HL-60 (cell line): ENCODE data around the gene YWHAE.
A peak's percentile ranks its signal among the peaks of the same experiment; 100 is the strongest.
"Not testable (repeated sequence)": the region's sequence is repeated elsewhere in the genome, so short reads cannot be mapped to it uniquely, and the experiment has no call there.

ENCODE experiments used
- DNase-seq, 2 experiments: peaks; one replicate each; pipeline ENCODE4 v3.0.0-alpha.2; 2010 to 2020; ENCODE audit warnings: low read depth in 1 of 2, low spot score in 1 of 2
- H3K27ac ChIP-seq: fragments of 250-450 bp; sonication (Bioruptor Pico); replicated peaks from 2 replicates; pipeline ENCODE4 v1.5.1; 2020; ENCODE audit warnings: mild to moderate bottlenecking, moderate library complexity
- H3K27me3 ChIP-seq: fragments of 250-450 bp; sonication (Bioruptor Pico); 2 replicates; pipeline ENCODE4 v1.5.1; 2021; ENCODE audit warnings: mild to moderate bottlenecking, moderate library complexity; ENCODE audit not compliant: insufficient read depth, poor library complexity, severe bottlenecking
- H3K4me3 ChIP-seq: replicated peaks from 2 replicates; pipeline ENCODE4 v1.5.1; 2011; ENCODE audit warnings: mild to moderate bottlenecking, control low read depth, low read length; ENCODE audit not compliant: insufficient read depth
- GABPA ChIP-seq: IDR thresholded peaks from 2 replicates; pipeline ENCODE4 v1.6.1; 2012; ENCODE audit warnings: low read depth
- POLR2AphosphoS5 ChIP-seq: IDR thresholded peaks from 2 replicates; pipeline ENCODE4 v1.6.1; 2012; ENCODE audit warnings: low read depth
- SPI1 ChIP-seq: IDR thresholded peaks from 2 replicates; pipeline ENCODE4 v1.6.1; 2012; ENCODE audit warnings: low read depth, mild to moderate bottlenecking, borderline replicate concordance
- TF ChIP-seq, protein P1 (sequence below): IDR thresholded peaks from 2 replicates; pipeline ENCODE4 v1.6.1; 2012; ENCODE audit warnings: low read depth; ENCODE audit not compliant: insufficient replicate concordance
- TF ChIP-seq, protein P2 (sequence below): IDR thresholded peaks from one replicate; pipeline ENCODE4 v1.5.1; 2011; ENCODE audit warnings: low read length, control low read depth, inconsistent platforms; ENCODE audit not compliant: insufficient read depth

The YWHAE gene

DNA sequence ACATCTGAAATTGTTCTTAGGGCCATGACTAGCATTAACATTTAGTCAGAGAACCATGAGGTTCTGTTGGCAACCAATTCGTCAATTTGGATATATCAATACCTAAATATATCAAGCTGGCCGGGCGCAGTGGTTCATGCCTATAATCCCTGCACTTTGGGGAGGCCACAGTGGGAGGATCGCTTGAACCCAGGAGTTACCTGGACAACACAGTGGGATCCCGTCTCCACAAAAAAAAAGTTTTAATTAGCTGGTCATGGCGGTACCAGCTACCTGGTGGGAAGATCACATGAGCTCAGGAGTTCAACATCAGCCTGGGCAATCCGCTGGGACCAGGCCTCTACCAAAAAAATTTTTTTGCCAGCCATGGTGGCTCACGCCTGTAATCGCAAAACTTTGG, 8.4 kb downstream of the YWHAE start:
- Histone ChIP-seq H3K27me3 (no peaks in the 10 kb centered on the region), H3K27ac (no peak overlapping the region), H3K4me3 (no peak overlapping the region)
- no peak for DNase-seq
- TF ChIP-seq, protein P1, sequence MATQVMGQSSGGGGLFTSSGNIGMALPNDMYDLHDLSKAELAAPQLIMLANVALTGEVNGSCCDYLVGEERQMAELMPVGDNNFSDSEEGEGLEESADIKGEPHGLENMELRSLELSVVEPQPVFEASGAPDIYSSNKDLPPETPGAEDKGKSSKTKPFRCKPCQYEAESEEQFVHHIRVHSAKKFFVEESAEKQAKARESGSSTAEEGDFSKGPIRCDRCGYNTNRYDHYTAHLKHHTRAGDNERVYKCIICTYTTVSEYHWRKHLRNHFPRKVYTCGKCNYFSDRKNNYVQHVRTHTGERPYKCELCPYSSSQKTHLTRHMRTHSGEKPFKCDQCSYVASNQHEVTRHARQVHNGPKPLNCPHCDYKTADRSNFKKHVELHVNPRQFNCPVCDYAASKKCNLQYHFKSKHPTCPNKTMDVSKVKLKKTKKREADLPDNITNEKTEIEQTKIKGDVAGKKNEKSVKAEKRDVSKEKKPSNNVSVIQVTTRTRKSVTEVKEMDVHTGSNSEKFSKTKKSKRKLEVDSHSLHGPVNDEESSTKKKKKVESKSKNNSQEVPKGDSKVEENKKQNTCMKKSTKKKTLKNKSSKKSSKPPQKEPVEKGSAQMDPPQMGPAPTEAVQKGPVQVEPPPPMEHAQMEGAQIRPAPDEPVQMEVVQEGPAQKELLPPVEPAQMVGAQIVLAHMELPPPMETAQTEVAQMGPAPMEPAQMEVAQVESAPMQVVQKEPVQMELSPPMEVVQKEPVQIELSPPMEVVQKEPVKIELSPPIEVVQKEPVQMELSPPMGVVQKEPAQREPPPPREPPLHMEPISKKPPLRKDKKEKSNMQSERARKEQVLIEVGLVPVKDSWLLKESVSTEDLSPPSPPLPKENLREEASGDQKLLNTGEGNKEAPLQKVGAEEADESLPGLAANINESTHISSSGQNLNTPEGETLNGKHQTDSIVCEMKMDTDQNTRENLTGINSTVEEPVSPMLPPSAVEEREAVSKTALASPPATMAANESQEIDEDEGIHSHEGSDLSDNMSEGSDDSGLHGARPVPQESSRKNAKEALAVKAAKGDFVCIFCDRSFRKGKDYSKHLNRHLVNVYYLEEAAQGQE = no peak
- TF ChIP-seq SPI1 (no peak), POLR2AphosphoS5 (no peak), GABPA (no peak)
- TF ChIP-seq, protein P2, sequence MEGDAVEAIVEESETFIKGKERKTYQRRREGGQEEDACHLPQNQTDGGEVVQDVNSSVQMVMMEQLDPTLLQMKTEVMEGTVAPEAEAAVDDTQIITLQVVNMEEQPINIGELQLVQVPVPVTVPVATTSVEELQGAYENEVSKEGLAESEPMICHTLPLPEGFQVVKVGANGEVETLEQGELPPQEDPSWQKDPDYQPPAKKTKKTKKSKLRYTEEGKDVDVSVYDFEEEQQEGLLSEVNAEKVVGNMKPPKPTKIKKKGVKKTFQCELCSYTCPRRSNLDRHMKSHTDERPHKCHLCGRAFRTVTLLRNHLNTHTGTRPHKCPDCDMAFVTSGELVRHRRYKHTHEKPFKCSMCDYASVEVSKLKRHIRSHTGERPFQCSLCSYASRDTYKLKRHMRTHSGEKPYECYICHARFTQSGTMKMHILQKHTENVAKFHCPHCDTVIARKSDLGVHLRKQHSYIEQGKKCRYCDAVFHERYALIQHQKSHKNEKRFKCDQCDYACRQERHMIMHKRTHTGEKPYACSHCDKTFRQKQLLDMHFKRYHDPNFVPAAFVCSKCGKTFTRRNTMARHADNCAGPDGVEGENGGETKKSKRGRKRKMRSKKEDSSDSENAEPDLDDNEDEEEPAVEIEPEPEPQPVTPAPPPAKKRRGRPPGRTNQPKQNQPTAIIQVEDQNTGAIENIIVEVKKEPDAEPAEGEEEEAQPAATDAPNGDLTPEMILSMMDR = no peak

DNA sequence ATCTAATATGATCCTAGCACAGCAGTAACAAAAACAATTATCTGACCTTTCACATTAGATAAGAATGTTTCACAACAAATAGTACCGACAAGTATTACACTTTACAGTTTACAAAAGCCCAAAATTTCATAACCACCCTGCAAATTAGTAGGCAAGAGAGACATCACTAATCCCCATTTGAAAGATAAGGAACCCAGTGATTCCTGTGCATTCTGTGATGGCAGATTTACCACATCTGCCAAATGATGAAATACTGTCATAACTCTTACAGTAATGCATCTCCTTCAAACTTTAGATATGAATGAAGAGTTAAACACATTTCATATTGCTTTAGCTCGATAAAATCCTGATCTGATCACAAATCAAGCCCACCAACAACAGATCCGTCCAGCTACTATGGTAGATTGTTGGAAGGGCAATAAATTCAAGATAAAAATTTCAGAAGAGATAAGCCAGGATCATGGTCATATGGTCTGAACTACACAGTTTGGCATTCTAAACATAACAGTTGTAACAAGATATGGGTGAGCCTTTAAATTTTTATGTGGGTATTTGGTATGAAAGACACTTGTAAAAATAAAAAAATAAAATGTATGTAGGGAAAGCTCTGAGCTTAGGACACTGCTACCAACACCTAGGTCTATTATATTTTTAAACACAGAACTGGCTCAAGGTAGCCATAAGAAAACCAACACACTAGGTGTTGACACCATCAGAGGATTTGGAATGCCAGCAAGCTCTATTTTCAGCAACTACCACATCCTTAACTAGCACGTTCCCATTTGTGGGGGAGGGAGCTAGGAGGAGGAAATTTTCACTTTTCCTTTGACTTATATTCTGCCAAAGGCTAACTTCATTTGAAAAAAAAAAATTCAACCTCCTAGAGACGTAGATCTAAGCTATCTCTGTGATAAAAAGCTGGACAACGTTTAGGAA, 9.3 kb downstream of the YWHAE start:
- peak; percentile 43 to 50 for DNase-seq
- H3K27me3 ChIP-seq = no peaks in the 10 kb centered on the region
- H3K27ac ChIP-seq = peak overlapping the region; percentile 42; the same call in 1 of the 2 replicates
- TF ChIP-seq, protein P1 = no peak
- TF ChIP-seq SPI1 = no peak
- no peak for TF ChIP-seq POLR2AphosphoS5
- TF ChIP-seq, protein P2 = no peak
- TF ChIP-seq GABPA = no peak
- no peak overlapping the region for H3K4me3 ChIP-seq

DNA sequence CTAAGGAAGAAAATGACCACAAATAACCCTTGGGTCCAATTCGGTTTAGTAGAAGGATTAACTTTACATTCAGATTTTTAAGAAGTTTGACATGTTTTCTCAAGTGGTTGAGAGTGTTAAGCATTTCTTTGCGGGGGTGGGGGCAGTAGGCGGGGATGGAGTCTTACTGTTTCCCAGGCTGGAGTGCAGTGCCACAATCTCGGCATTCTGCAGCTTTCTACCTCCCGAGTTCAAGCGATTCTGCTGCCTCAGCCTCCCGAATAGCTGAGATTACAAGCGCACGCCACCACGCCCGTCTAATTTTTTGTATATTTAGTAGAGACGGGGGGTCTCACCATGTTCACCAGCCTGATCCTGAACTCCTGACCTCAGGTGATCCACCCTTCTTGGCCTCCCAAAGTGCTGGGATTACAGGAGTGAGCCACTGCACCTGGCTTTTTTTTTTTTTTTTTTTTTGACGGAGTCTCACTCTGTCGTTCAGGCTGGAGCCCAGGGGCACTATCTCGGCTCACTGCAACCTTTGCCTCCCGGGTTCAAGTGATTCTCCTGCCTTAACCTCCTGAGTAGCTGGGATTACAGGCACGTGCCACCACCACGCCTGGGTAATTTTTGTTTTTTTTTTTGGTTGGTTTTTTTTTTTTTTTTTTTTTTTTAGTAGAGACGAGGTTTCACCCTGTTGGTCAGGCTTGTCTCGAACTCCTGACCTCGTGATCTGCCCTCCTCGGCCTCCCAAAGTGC, 12.4 kb downstream of the YWHAE start:
- not testable (repeated sequence) for H3K27ac ChIP-seq, H3K4me3 ChIP-seq, DNase-seq, H3K27me3 ChIP-seq

DNA sequence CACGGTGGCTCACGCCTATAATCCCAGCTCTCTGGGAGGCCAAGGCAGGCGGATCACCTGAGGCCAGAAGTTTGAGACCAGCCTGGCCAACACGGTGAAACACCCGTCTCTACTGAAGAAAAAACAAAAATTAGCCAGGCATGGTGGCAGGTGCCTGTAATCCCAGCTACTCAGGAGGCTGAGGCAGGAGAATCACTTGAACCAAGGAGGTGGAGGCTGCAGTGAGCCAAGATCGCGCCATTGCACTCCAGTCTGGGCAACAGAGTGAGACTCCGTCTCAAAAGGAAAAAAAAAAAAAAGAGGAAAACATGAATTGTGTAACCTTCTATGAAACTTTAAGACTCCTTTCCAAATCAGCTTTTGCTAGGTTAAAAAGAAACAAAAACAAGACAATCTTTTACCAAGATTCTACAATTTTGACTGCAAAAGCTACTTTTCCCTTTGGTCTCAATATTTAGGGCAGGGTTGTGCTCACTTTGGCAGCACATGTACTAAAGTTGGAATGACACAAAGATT, 13.3 kb downstream of the YWHAE start:
- not testable (repeated sequence) for H3K27ac ChIP-seq, DNase-seq, H3K4me3 ChIP-seq, H3K27me3 ChIP-seq
